HG03520 (cell line): ENCODE results near the gene PPP2R3B.
"Not testable (repeated sequence)": the region's sequence is repeated elsewhere in the genome, so short reads cannot be mapped to it uniquely, and the experiment has no call there.

Experiments
- ATAC-seq: cut with Tn5 transposase; IDR thresholded peaks from one replicate; pipeline ENCODE4 v1.9.1; 2021; ENCODE audit warnings: mild to moderate bottlenecking, moderate library complexity; ENCODE audit not compliant: unreplicated experiment

Gene PPP2R3B

DNA sequence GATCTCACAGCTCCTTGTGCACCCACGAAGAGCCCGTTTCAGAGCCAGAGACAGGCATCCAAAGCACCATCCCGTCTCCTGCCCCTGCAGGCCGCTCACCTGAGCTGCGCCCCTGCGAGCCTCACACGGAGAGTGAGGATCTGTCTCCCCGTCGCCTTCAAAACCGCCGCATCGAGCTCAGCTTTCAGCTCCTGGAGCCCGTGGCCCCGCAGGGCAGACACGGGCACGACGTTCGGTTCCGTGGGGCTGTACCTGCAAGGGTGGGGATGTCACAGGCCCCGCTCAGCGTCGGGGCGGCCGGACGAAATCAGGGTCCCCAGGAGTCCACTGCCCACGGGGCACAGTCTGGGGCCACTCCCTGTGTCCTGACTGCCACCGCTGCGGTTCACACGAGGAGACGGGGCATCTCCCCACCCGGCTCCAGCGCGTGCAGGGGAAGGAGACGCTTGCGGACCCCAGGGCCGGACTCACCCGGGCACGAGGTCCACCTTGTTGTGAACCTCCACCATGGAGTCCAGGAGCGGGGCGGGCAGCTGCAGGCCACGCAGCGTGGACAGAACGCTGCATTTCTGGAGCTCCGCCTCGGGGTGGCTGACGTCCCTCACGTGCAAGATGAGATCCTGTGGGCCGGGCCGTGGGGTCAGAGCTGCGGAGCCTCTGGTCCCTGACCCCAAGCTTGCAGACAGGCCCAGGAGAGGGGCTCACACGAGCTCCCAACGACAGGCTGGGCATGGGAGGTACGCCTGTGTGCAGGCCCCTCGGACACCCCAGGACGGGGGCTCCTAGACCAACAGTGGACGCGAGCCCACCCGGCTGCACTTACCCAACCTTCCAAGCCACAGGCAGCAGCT lies 79.2 kb downstream of the PPP2R3B start:
- ATAC-seq = no peak

DNA sequence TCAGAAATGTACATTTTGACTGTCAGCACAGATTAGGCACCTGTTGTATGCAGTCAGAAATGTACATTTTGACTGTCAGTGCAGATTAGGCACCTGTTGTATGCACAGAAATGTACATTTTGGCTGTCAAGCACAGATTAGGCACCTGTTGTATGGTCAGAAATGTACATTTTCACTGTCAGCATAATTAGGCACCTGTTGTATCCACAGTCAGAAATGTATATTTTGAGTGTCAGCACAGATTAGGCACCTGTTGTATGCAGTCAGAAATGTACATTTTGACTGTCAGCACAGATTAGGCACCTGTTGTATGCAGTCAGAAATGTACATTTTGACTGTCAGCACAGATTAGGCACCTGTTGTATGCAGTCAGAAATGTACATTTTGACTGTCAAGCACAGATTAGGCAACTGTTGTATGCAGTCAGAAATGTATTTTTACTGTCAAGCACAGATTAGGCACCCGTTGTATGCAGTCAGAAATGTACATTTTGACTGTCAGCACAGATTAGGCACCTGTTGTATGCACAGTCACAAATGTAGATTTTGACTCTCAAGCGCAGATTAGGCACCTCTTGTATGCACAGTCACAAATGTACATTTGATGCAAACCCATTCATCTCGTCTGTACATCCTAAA lies 80.0 kb downstream of the PPP2R3B start:
- not testable (repeated sequence) for ATAC-seq

DNA sequence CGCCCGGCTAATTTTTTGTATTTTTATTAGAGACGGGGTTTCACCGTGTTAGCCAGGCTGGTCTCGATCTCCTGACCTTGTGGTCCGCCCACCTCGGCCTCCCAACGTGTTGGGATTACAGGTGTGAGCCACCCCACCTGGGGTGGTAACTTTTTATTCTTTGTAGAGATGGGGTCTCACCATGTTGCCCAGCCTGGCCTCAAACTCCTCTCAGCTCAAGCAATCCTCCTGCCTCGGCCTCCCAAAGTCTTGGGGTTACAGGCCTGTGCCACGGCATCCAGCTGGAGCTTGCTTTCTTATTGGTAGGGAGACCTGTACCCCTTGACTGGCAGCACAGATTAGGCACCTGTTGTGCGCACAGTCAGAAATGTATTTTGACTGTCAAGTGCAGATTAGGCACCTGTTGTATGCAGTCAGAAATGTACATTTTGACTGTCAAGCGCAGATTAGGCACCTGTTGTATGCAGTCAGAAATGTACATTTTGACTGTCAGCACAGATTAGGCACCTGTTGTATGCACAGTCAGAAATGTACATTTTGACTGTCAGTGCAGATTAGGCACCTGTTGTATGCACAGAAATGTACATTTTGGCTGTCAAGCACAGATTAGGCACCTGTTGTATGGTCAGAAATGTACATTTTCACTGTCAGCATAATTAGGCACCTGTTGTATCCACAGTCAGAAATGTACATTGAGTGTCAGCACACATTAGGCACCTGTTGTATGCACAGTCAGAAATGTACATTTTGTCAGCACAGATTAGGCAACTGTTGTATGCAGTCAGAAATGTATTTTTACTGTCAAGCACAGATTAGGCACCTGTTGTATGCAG lies 80.7 kb downstream of the PPP2R3B start:
- ATAC-seq = not testable (repeated sequence)

DNA sequence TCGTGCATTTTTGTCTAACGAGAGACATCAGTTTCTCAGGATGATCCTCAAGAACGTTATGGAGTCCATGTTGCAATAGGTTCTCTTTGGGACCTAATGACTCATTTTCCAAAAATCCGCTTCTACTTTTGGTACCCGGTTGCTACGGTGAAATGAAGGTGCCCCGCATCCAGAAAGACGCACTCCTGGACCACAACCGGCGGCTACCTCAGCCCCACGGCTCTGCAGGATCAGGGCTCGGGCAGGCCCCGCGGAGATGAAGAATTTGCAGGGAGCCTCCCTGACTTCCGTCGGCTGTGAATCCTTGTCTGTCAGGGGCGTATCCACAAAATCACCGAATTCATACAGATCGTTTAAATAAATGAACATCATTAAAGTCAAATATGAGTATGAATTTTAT lies 83.7 kb downstream of the PPP2R3B start:
- no peak for ATAC-seq

DNA sequence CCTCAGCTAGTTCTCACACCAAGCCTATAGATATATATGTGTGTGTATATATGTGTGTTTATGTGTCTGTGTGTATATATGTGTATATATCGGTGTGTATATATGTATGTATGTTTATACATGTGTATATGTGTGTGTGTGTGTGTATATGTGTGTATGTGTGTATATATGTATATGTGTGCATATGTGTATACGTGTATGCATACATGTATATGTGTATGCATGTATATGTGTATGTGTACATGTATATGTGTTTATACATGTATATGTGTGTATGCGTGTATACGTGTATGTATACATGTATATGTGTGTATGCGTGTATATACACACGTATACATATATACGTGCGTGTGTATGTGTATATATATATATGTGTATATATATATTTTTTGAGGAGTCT lies 86.4 kb downstream of the PPP2R3B start:
- ATAC-seq = no peak

DNA sequence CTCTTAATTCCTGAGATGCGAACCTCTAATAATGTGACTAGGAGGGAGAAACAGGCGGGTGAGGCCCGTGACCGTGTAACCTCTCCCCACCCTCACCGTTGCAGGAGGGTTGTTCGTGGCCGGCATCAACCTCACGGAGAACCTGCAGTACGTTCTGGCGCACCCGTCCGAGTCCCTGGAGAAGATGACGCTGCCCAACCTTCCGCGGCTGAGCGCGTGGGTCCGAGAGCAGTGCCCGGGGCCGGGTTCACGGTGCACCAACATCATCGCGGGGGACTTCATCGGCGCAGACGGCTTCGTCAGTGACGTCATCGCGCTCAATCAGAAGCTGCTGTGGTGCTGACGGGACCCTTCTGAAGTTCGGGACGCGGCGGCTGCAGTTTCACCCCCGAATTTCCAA lies 87.7 kb downstream of the PPP2R3B start:
- ATAC-seq = no peak

DNA sequence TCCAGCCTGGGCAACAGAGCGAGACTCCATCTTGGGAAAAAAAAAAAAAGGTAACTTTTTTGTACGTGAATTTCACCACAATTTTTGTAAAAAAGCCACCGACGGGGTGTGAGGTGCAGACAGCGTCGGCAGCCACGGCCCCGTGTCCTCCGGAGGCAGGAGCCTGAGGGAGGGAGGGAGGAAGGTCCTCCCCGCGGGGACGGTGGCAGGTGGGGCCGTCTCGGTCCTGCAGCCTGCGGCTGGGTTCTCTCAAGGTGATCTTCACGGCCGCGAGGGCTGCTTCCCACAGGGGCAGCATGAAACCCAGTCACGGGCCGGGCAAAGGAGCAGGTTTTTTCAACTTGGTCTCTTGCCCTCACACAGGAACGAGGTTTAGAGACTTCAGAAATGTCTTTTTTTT lies 91.6 kb downstream of the PPP2R3B start:
- ATAC-seq = no peak

DNA sequence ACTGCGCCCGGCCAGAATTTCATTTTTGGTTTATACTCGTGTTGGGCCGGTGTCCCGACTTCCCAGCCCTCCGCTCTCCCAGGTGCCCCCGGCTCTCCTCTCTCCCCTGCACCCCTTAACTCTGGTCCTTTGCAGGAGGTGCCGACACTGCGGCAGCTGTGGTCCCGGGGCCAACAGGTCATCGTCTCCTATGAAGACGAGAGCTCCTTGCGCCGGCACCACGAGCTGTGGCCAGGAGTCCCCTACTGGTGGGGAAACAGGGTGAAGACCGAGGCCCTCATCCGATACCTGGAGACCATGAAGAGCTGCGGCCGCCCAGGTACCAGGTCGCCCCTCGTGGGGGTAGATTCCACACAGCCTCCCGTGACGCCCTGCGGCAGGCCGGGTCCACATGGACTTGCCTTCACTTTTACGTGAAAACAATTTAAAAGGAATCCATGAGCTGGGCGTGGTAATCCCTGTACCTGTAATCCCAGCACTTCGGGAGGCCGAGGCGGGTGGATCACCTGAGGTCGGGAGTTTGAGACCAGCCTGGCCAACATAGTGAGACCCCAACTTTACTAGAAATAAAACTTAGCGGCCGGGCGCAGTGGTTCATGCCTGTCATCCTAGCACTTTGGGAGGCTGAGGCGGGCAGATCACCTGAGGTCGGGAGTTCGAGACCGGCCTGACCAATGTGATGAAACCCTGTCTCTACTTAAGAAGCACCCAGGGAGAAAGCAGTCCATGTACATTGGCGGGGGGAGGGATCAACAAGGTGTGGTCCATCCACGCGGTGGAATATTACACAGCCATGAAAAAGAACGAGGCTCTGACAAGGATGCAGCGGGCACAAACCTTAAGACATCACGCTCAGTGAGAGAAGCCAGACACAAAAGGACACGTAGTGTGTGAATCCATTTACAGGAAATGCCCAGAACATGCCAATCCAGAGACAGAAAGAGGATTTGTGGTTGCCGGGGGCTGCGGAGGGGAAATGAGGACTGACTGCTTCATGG lies 93.5 kb downstream of the PPP2R3B start:
- no peak for ATAC-seq

DNA sequence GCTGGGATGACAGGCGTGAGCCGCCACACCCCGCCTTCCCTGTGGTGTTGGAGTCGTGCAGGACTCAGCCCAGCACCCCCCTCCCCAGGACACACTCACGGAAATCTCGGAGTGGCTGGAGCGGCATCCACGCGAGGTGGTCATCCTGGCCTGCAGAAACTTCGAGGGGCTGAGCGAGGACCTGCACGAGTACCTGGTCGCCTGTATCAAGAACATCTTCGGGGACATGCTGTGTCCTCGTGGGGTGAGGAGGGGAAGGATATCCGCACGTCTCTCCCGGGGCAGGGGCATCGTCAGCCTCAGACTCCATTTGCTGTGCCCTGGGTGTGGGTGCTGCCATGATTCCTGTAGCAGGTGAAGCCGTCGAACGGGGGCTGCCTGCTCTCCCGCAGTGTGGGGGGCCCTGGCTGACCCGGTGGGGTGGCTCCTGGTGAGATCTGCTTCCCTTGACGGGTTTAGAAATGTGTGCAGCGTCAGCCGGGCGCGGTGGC lies 95.3 kb downstream of the PPP2R3B start:
- no peak for ATAC-seq

DNA sequence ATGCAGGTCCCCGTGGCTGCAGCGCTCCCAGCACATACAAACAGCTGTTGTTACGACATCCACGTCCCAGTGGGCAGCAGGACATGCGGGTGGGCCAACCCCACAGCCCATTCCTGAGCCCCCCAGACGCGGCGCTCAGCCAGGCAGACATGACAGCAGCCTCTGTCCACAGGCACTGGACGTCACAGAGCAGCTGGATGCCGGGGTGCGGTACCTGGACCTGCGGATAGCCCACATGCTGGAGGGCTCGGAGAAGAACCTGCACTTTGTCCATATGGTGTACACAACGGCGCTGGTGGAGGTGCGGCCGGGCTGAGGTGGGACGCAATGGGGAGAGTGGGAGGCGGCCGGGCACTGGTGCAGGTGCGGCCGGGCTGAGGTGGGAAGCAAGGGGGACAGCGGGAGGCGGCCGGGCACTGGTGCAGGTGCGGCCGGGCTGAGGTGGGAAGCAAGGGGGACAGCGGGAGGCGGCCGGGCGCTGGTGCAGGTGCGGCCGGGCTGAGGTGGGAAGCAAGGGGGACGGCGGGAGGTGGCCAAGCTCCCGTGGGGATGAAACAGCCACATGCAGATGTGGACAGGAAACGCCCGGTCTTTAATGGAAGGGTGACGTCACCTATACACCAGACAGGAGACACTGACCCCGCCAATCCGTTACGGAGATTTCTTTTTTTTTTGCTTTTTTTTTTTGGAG lies 96.1 kb downstream of the PPP2R3B start:
- no peak for ATAC-seq

DNA sequence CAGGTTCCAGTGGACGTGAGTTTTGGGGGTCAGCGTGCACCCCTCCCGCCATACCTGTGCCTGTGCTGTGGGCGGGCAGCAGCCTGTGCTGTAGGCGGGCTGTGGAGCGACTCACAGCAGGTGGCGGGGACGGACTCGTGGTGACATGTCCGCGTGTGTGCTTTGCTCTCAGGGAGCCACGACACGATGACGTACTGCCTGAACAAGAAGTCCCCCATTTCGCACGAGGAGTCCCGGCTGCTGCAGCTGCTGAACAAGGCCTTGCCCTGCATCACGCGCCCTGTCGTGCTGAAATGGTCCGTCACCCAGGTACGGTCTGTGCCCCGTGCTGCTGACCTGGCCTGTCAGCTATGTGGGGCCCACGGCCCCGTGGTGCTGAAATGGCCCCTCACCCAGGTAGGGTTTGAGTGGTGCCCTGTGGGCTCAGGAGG lies 98.1 kb downstream of the PPP2R3B start:
- ATAC-seq = no peak

DNA sequence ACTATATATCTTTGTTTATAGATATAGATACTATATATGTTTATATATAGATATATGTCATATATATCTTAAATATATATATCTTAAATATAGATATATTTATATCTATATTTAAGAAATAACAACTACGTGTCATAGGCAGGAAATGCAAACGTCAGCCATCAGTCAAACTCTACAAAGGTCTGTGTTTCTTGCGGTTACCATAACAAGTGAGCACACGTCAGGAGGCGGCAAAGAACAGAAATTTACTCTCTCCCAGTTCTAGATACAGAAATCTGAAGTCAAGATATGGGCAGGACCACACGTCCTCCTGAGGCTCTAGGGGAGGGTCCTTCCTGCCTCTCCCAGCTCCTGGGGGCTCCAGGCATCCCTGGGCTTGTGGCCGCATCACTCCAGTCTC lies 99.0 kb downstream of the PPP2R3B start:
- ATAC-seq = no peak

DNA sequence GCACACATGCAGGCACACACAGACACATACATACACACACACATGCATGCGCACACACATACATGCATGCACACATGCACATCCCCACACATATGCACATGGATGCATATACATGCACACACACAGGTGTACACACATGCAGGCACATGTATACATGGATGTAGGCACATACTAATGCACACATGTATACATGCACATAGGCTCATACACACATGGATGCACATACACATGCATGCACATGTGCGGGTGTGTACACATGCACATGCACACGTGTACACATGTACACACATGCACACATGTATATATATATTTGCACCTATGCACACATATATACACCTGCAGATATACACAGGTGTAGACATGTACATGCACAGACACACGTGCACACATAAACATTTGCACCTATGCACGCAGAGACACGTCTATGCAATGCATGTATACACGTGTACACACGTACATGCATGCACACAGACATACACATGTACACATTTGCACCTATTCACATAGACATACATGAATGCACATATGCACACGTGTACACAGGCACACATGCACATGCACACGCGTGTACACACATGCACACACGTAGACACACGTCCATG lies 101.5 kb downstream of the PPP2R3B start:
- no peak for ATAC-seq
